ENCODE data around the gene SLC6A9. TPM values are rescaled to one million over a fixed set of nuclear protein-coding genes. Genes with fewer than 3 reads are reported as not detected.

The SLC6A9 gene
- polyA plus RNA-seq, 2 of the 4 experiments (the other 2 are of a cell fraction) = 9.0 to 17.7 TPM

- CTCF ChIA-PET = interaction anchor here (1.2 to 11.5 kb wide), 3 partner anchors 10 to 46 kb away, joined by 3 to 412 read pairs (median 15); partner anchors contain the start of gene SLC6A9
- POLR2A ChIA-PET = no interaction called here
Measured at GRCh38 chr1:44002606-44003157, 28.6 kb downstream of the SLC6A9 start.

GRCh38 chr1:44002165-44002564, 29.1 kb downstream of the SLC6A9 start:
- no peak for FAIRE-seq
- ATAC-seq = no peak
- CTCF ChIA-PET = interaction anchor here (1.2 to 11.5 kb wide), 3 partner anchors 9 to 46 kb away, joined by 3 to 412 read pairs (median 15); partner anchors contain the start of gene SLC6A9
- TF ChIP-seq RARB (CRISPR knock-in tag; IDR thresholded peaks at IDR 0.05) (no peak), KDM5A (IDR thresholded peaks at IDR 0.05) (no peak), HMGXB4 (CRISPR knock-in tag; IDR thresholded peaks at IDR 0.05; ENCODE audit: borderline replicate concordance) (no peak), ATOH8 (CRISPR knock-in tag; IDR thresholded peaks at IDR 0.05; ENCODE audit: low read depth) (no peak), FOSL2 (IDR thresholded peaks at IDR 0.05) (no peak), FOSL2 (CRISPR knock-in tag; IDR thresholded peaks at IDR 0.05) (no peak), FOSB (CRISPR knock-in tag; IDR thresholded peaks at IDR 0.05) (no peak), CTCF (IDR thresholded peaks at IDR 0.05) (no peak), E2F6 (IDR thresholded peaks at IDR 0.05; ENCODE audit: borderline replicate concordance, low read depth) (no peak), ZNF302 (CRISPR knock-in tag; IDR thresholded peaks at IDR 0.05) (no peak)
- POLR2A ChIA-PET = no interaction called here
- no peak overlapping the region for H3K27ac ChIP-seq
- no peak overlapping the region for H3K4me2 ChIP-seq
- WGBS (ENCODE audit: missing lambda C conversion rate) = 87% methylated on average over 7 of the region's 8 CpGs
- H3K9me3 ChIP-seq = no peaks in the 10 kb centered on the region
- H3K4me3 ChIP-seq = no peak overlapping the region
- no peak for DNase-seq (ENCODE audit: low read depth in 1 of 2, low spot score in 1 of 2)
- H3K4me1 ChIP-seq = peaks cover 4% of the 10 kb centered on the region; the same call in 1 of the 3 replicates

More at GRCh38 chr1:44002606-44003157, 28.6 kb downstream of the SLC6A9 start:
- Histone ChIP-seq H3K27ac (no peak overlapping the region), H3K4me2 (no peak overlapping the region), H3K4me3 (no peak overlapping the region), H3K4me1 (peaks cover 4% of the 10 kb centered on the region; the same call in 1 of the 3 replicates), H3K9me3 (no peaks in the 10 kb centered on the region)
- 83% methylated on average over 6 of the region's 14 CpGs for WGBS (ENCODE audit: missing lambda C conversion rate)
- FAIRE-seq (no peak), ATAC-seq (no peak), DNase-seq (ENCODE audit: low read depth in 1 of 2, low spot score in 1 of 2) (no peak)
- TF ChIP-seq ESRRA (IDR thresholded peaks at IDR 0.05; ENCODE audit: borderline replicate concordance, low read length) (no peak), FOSB (CRISPR knock-in tag; IDR thresholded peaks at IDR 0.05) (no peak), E2F6 (IDR thresholded peaks at IDR 0.05; ENCODE audit: borderline replicate concordance, low read depth) (no peak), HOXB13 (CRISPR knock-in tag; IDR thresholded peaks at IDR 0.05; ENCODE audit: low read depth) (no peak), RAD21 (conservative IDR thresholded peaks at IDR 0.05 in 1 of 2, IDR thresholded peaks at IDR 0.05 in 1 of 2) (no peak), KDM1A (IDR thresholded peaks at IDR 0.05; ENCODE audit: low read depth) (no peak), ZSCAN20 (CRISPR knock-in tag; IDR thresholded peaks at IDR 0.05) (no peak), EHF (CRISPR knock-in tag; IDR thresholded peaks at IDR 0.05) (no peak), BCL3 (IDR thresholded peaks at IDR 0.05) (no peak), JUNB (IDR thresholded peaks at IDR 0.05) (no peak), JUN (IDR thresholded peaks at IDR 0.05) (no peak), PHF8 (IDR thresholded peaks at IDR 0.05; ENCODE audit: borderline replicate concordance, low read depth) (no peak), PBX3 (IDR thresholded peaks at IDR 0.05) (no peak), FOXS1 (CRISPR knock-in tag; IDR thresholded peaks at IDR 0.05) (no peak), NR3C1 (IDR thresholded peaks at IDR 0.05) (no peak), MAX (IDR thresholded peaks at IDR 0.05) (no peak), TP53 (CRISPR knock-in tag; IDR thresholded peaks at IDR 0.05) (no peak)
